K562 (cell line): ENCODE measurements around the gene ATL2. TPM values are rescaled to one million over a fixed set of nuclear protein-coding genes. Genes with fewer than 3 reads are reported as not detected.
A peak's percentile ranks its signal among the peaks of the same experiment; 100 is the strongest.

ENCODE experiments used
- ATAC-seq: fragments of 200-7000 bp; cut with Tn5 transposase; 3 replicates; pipeline ENCODE4 v1.9.1; 2020; ENCODE audit warnings: moderate library complexity
- BruUV-seq: library from RNA; stranded (reverse); fragments of 400-500 nt; replicated peaks from 2 replicates; lab custom pipeline; 2021; lab: Mats Ljungman, UMichigan
- CTCF ChIA-PET: fragments of 300-600 bp; formaldehyde crosslinking; extraction: SDS; loops from one replicate; lab custom pipeline; 2021; ENCODE audit warnings: low intra/inter-chr PET ratio; lab: Yijun Ruan, JAX
- POLR2A ChIA-PET: fragments of 300-600, 350-650 bp; sonication (Branson Sonifier 250); formaldehyde crosslinking; extraction: SDS; loops from one replicate; lab custom pipeline; 2021; ENCODE audit warnings: antibody characterized with exemption, inconsistent platforms; lab: Yijun Ruan, JAX
- DNase-seq, 4 experiments: peaks; one replicate each; pipeline versions ENCODE4 v3.0.0 to v3.0.0-alpha.2; 2011 to 2018; ENCODE audit warnings: low spot score in 3 of 4, mixed read lengths in 3 of 4; ENCODE audit errors: extremely low read depth in 1 of 4
- FAIRE-seq: peaks from 2 replicates; lab custom pipeline; 2011; peaks lifted over from hg19 to GRCh38; lab: Jason Lieb, UNC
- H2AFZ ChIP-seq: 2 replicates; pipeline ENCODE4 v1.6.0; 2011; ENCODE audit warnings: low read depth, low read length, control low read depth, inconsistent platforms
- H3K27ac ChIP-seq: fragments of 200-600 bp; 3 replicates; pipeline ENCODE4 v1.8.0; 2011; ENCODE audit warnings: low read depth, mild to moderate bottlenecking, control low read depth, inconsistent platforms, low read length, moderate library complexity, mixed read lengths; ENCODE audit errors: extremely low read depth
- H3K27me3 ChIP-seq, 2 experiments: fragments of 300-600 bp in 1 of 2; 2 replicates in 1 of 2; 3 replicates in 1 of 2; pipeline versions ENCODE4 v1.6.0 to v1.8.0; 2011; ENCODE audit warnings: inconsistent platforms in 2 of 2, low read length in 2 of 2, mild to moderate bottlenecking in 1 of 2, mixed read lengths in 1 of 2, moderate library complexity in 1 of 2; ENCODE audit not compliant: control insufficient read depth in 2 of 2, insufficient read depth in 2 of 2
- H3K36me3 ChIP-seq: fragments of 300-600 bp; 3 replicates; pipeline ENCODE4 v1.8.0; 2011; ENCODE audit warnings: mild to moderate bottlenecking, low read length, inconsistent platforms; ENCODE audit not compliant: control insufficient read depth, insufficient read depth
- H3K4me1 ChIP-seq, 2 experiments: fragments of 200-600 bp in 1 of 2; replicated peaks in 1 of 2; 2 replicates in 1 of 2; 3 replicates in 1 of 2; pipeline versions ENCODE4 v1.5.1 to v1.8.0; 2011; ENCODE audit warnings: inconsistent platforms in 2 of 2, low read length in 2 of 2, mild to moderate bottlenecking in 1 of 2, mixed read lengths in 1 of 2, moderate library complexity in 1 of 2; ENCODE audit not compliant: control insufficient read depth in 2 of 2, insufficient read depth in 2 of 2
- H3K4me2 ChIP-seq: 2 replicates; pipeline ENCODE4 v1.6.1; 2011; ENCODE audit warnings: low read length, control low read depth, inconsistent platforms, mixed read lengths; ENCODE audit not compliant: insufficient read depth
- H3K4me3 ChIP-seq: fragments of 200-600 bp; sonication (generic), shearing (Covaris generic); 2 replicates; pipeline ENCODE4 v1.5.1; 2016; ENCODE audit warnings: control low read depth, inconsistent platforms
- H3K79me2 ChIP-seq: fragments of 200-600 bp; 3 replicates; pipeline ENCODE4 v1.8.0; 2011; ENCODE audit warnings: low read length, inconsistent platforms; ENCODE audit not compliant: control insufficient read depth, insufficient read depth
- H3K9ac ChIP-seq, 2 experiments: 2 replicates each; pipeline versions ENCODE4 v1.6.0 to v1.6.1; 2011; ENCODE audit warnings: low read depth in 2 of 2, low read length in 2 of 2, control low read depth in 1 of 2, inconsistent platforms in 1 of 2, mild to moderate bottlenecking in 1 of 2, mixed read lengths in 1 of 2; ENCODE audit not compliant: insufficient read depth in 1 of 2
- H3K9me1 ChIP-seq: one replicate; pipeline ENCODE4 v1.6.0; 2011; ENCODE audit warnings: inconsistent platforms, mild to moderate bottlenecking, low read length, moderate library complexity; ENCODE audit not compliant: control insufficient read depth, insufficient read depth
- H3K9me3 ChIP-seq: replicated peaks from 2 replicates; pipeline ENCODE4 v1.5.1; 2011; ENCODE audit warnings: low read depth, low read length, inconsistent platforms; ENCODE audit not compliant: control insufficient read depth, insufficient read depth
- H4K20me1 ChIP-seq: replicated peaks from 2 replicates; pipeline ENCODE4 v1.6.1; 2011; ENCODE audit warnings: low read length, inconsistent platforms, mixed read lengths; ENCODE audit not compliant: control insufficient read depth, insufficient read depth
- ESRRA ChIP-seq: fragments of 450-650 bp; IDR thresholded peaks from 2 replicates; pipeline ENCODE4 v1.6.1; 2014; ENCODE audit warnings: low read depth, mild to moderate bottlenecking, moderate library complexity, borderline replicate concordance
- KDM5B ChIP-seq: fragments of 200-600 bp; sonication (generic); IDR thresholded peaks from 2 replicates; pipeline ENCODE4 v1.6.1; 2012; ENCODE audit warnings: low read depth, mild to moderate bottlenecking, moderate library complexity, low read length, control low read depth, inconsistent platforms; ENCODE audit not compliant: insufficient replicate concordance
- SRSF7 ChIP-seq: fragments of 200-400 bp; formaldehyde crosslinking; optimal IDR thresholded peaks from 2 replicates; pipeline ENCODE3; 2017; ENCODE audit warnings: mild to moderate bottlenecking, low read depth, low read length
- TFAM ChIP-seq: fragments of 250-450 bp; sonication (Bioruptor Pico); conservative IDR thresholded peaks from 2 replicates; pipeline ENCODE4 v1.5.0; 2021; ENCODE audit warnings: mild to moderate bottlenecking, moderate library complexity
- ZNF766 ChIP-seq: fragments of 200-800 bp; sonication (Bioruptor generic); conservative IDR thresholded peaks from 2 replicates; pipeline ENCODE4 v1.6.1; 2016; ENCODE audit warnings: missing genetic modification characterization, missing compliant biosample characterization
- WGBS: fragments of 100-300 bp; shearing (Covaris generic); methylation state at CpG from one replicate; pipeline ENCODE4 v1.1.6; 2016; ENCODE audit warnings: low coverage, mixed read lengths; ENCODE audit not compliant: insufficient coverage; ENCODE audit errors: missing lambda C conversion rate; 5-methylcytosine and 5-hydroxymethylcytosine counted together
- in situ Hi-C: fragments of 300-500 bp; cut with MboI; formaldehyde crosslinking; loops from 4 replicates; pipeline ENCODE4 v1.15.0; 2018; ENCODE audit warnings: inconsistent platforms, mixed read lengths
- intact Hi-C: fragments of 100-400 bp; cut with micrococcal nuclease; formaldehyde crosslinking; loops from 2 replicates; pipeline ENCODE4 v1.14.2; 2022
- polyA plus RNA-seq, 8 experiments: library from polyadenylated mRNA; depleted of rRNA in 4 of 8; stranded (reverse) in 5 of 8; unstranded in 3 of 8; fragments of >200 nt; fragmentation: Nextera tagmentation in 2 of 8; fragmentation: Illumina TruSeq in 1 of 8; extraction: Ambion mirVana in 2 of 8; extraction: Trizol in 1 of 8; gene quantifications; 2 replicates each; pipeline versions ENCODE4 v1.2.1 to v1.2.3, GENCODE V29; 2011 to 2014; ENCODE audit warnings: inconsistent platforms in 1 of 8, missing spikeins in 1 of 8
- total RNA-seq, 7 experiments: library from RNA; depleted of rRNA in 6 of 7; stranded (reverse); fragments of >200 nt in 6 of 7; fragmentation: Illumina TruSeq in 2 of 7; extraction: Trizol in 2 of 7; gene quantifications; 2 replicates each; pipeline versions ENCODE4 v1.2.1 to v1.2.3, GENCODE V29; 2011 to 2021; ENCODE audit warnings: low replicate concordance in 1 of 7
- TF ChIP-seq, protein P1 (sequence below): fragments of 250-450 bp; sonication (Bioruptor Pico); IDR thresholded peaks from 2 replicates; pipeline ENCODE4 v1.8.0; 2022; ENCODE audit warnings: moderate library complexity, mild to moderate bottlenecking, inconsistent platforms
- TF ChIP-seq, protein P2 (sequence below): fragments of 250-450 bp; sonication (Bioruptor Pico); IDR thresholded peaks from 2 replicates; pipeline ENCODE4 v1.8.0; 2021; ENCODE audit warnings: moderate library complexity, mild to moderate bottlenecking, inconsistent platforms

ATL2 gene
- total and polyA plus RNA-seq, 9 of the 15 experiments (the other 6 are each of a cell fraction or from before 2014, with no cell fraction given) = 12.0 to 80.8 (median 70.2) TPM

DNA sequence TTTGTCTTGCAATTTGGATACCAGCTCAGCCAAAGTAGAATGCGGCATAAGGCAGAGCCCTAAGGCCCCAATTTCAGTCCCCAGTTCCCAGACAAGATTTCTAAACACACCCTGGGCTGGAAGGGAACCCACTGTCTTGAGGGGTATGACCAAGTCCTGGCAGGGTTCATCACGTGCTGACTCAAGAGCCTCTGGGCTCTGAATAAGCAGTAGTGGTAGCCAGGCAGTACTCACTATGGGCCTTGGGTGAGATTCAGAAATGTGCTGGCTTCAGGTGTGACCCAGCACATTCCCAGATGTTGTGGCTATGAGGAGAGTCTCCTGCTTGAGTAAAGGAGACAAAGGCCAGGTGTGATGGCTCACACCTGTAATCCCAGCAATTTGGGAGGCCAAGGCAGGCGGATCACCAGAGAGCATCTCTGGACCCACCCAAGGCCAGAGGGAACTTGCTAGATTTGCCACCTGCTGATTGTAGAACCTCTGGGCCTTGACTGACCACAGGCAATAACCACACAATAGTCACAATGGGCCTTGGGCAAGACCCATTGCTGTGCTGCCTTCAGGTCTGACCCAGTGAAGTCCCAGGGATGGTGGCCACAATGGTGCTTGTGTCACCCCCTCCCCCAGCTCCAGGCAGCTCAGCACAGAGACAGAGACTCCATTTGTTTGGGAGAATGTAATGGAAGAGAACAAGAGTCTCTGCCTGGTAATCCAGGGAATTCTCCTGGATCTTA is 74.9 kb downstream of the ATL2 start:
- BruUV-seq = no TSS peak
- Histone ChIP-seq H3K4me2 (no peak overlapping the region), H3K9me1 (no peaks in the 10 kb centered on the region), H3K4me3 (no peak overlapping the region), H3K27me3 (no peaks in the 10 kb centered on the region), H4K20me1 (peaks cover 5% of the 10 kb centered on the region; the same call in 1 of the 2 replicates), H3K79me2 (peaks cover 27% of the 10 kb centered on the region), H3K27ac (peak overlapping the region; percentile 28; the same call in 2 of the 3 replicates), H3K9ac (no peak overlapping the region; a peak in 1 of 4 replicates), H2AFZ (no peak overlapping the region), H3K4me1 (peaks cover 0 to 3% of the 10 kb centered on the region in 2 experiments; a peak in 3 of 5 replicates), H3K9me3 (no peaks in the 10 kb centered on the region), H3K36me3 (peaks cover 83% of the 10 kb centered on the region)
- DNase-seq (no peak), ATAC-seq (peak; percentile 37; the same call in 1 of the 3 replicates), FAIRE-seq (no peak)
- POLR2A ChIA-PET = interaction anchor here (0.7 to 0.9 kb wide), 2 partner anchors 9 to 449 kb away, joined by 3 to 7 read pairs; partner anchors contain the start of gene SRSF7
- intact Hi-C loops = no loop called here
- WGBS = 81% methylated on average over 3 of the region's 3 CpGs
- TF ChIP-seq SRSF7 = no peak
- TF ChIP-seq TFAM (CRISPR knock-in tag) = no peak
- CTCF ChIA-PET = no interaction called here
- in situ Hi-C loops = loop anchor here (10.0 kb wide), 1 partner anchor 433 kb away; no protein-coding TSS in a partner anchor

- Histone ChIP-seq H3K27ac (peak overlapping the region; percentile 28; the same call in 2 of the 3 replicates), H3K36me3 (peaks cover 88% of the 10 kb centered on the region), H3K9me3 (no peaks in the 10 kb centered on the region), H3K9me1 (no peaks in the 10 kb centered on the region), H3K9ac (peak overlapping the region in 1 of 2 experiments; percentile 56; a peak in 1 of 4 replicates), H3K4me3 (no peak overlapping the region), H4K20me1 (peaks cover 5% of the 10 kb centered on the region; the same call in 1 of the 2 replicates), H3K79me2 (peaks cover 26% of the 10 kb centered on the region), H3K4me2 (no peak overlapping the region), H2AFZ (no peak overlapping the region), H3K4me1 (peaks cover 0 to 3% of the 10 kb centered on the region in 2 experiments; a peak in 3 of 5 replicates), H3K27me3 (no peaks in the 10 kb centered on the region)
- in situ Hi-C loops = loop anchor here (10.0 kb wide), 1 partner anchor 433 kb away; no protein-coding TSS in a partner anchor
- ChIA-PET POLR2A (interaction anchor here (0.7 to 0.9 kb wide), 2 partner anchors 10 to 450 kb away, joined by 3 to 7 read pairs; partner anchors contain the start of gene SRSF7), CTCF (no interaction called here)
- no peak for FAIRE-seq
- no peak for TF ChIP-seq ESRRA
- TF ChIP-seq KDM5B = no peak
- no peak for TF ChIP-seq ZNF766 (CRISPR knock-in tag)
- TF ChIP-seq, protein P1, sequence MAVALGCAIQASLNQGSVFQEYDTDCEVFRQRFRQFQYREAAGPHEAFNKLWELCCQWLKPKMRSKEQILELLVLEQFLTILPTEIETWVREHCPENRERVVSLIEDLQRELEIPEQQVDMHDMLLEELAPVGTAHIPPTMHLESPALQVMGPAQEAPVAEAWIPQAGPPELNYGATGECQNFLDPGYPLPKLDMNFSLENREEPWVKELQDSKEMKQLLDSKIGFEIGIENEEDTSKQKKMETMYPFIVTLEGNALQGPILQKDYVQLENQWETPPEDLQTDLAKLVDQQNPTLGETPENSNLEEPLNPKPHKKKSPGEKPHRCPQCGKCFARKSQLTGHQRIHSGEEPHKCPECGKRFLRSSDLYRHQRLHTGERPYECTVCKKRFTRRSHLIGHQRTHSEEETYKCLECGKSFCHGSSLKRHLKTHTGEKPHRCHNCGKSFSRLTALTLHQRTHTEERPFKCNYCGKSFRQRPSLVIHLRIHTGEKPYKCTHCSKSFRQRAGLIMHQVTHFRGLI (CRISPR knock-in tag) = no peak
- TF ChIP-seq, protein P2, sequence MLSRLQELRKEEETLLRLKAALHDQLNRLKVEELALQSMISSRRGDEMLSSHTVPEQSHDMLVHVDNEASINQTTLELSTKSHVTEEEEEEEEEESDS = no peak
- no peak for DNase-seq
- 71% methylated on average over 1 of the region's 3 CpGs for WGBS
- intact Hi-C loops = no loop called here
- peak; percentile 66 for ATAC-seq
- no TSS peak for BruUV-seq
Observed at GRCh38 chr2:38301340-38301968, 75.6 kb downstream of the ATL2 start.
